OCI-LY1 (cell line): ENCODE data around the gene HIVEP1.

Source experiments
- EZH2 ChIP-seq: fragments of 200-600 bp; sonication (generic), shearing (Covaris generic); IDR thresholded peaks from 2 replicates; pipeline ENCODE4 v1.8.0; 2017; ENCODE audit warnings: borderline replicate concordance, mixed run types, mild to moderate bottlenecking, antibody characterized with exemption, low read length, moderate library complexity, mixed read lengths
- TF ChIP-seq, protein P1 (sequence below): fragments of 200-600 bp; sonication (generic), shearing (Covaris generic); IDR thresholded peaks from 2 replicates; pipeline ENCODE4 v1.5.1; 2017; ENCODE audit warnings: mild to moderate bottlenecking, antibody characterized with exemption, low read length, moderate library complexity, mixed read lengths

DNA sequence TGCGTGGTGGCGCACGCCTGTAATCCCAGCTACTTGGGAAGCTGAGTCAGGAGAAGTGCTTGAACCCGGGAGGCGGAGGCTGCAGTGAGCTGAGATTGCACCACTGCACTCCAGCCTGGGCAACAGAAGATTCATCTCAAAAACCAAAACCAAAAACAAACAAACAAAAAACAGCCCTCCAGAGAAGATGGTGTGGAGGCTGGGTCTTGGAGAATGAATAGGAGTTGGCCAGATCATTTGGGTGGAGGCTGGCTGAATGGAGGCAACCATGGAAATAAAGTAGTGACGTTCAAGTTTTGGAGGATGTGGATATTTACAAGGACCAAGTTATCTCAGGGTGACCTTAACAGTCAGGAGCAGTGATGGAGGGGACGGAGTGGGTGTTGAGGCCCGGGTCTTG lies 24.7 kb downstream of the HIVEP1 start:
- TF ChIP-seq, protein P1, sequence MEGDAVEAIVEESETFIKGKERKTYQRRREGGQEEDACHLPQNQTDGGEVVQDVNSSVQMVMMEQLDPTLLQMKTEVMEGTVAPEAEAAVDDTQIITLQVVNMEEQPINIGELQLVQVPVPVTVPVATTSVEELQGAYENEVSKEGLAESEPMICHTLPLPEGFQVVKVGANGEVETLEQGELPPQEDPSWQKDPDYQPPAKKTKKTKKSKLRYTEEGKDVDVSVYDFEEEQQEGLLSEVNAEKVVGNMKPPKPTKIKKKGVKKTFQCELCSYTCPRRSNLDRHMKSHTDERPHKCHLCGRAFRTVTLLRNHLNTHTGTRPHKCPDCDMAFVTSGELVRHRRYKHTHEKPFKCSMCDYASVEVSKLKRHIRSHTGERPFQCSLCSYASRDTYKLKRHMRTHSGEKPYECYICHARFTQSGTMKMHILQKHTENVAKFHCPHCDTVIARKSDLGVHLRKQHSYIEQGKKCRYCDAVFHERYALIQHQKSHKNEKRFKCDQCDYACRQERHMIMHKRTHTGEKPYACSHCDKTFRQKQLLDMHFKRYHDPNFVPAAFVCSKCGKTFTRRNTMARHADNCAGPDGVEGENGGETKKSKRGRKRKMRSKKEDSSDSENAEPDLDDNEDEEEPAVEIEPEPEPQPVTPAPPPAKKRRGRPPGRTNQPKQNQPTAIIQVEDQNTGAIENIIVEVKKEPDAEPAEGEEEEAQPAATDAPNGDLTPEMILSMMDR: no peak
- TF ChIP-seq EZH2: no peak
